Kidney capillary endothelial cell (primary cell): ENCODE results near the gene FRG1.
"Not testable (repeated sequence)": the region's sequence is repeated elsewhere in the genome, so short reads cannot be mapped to it uniquely, and the experiment has no call there.

Source experiments
- DNase-seq: peaks from one replicate; pipeline ENCODE4 v3.0.0-alpha.2; 2018; ENCODE audit warnings: low spot score

Gene FRG1

GRCh38 chr4:189940178-189941004 is at the start of gene FRG1:
Gene FRG1 (plus strand): TSS chr4:189940872. CDS start chr4:189941010, 138 bp downstream.
- peak; percentile 92 for DNase-seq

DNA sequence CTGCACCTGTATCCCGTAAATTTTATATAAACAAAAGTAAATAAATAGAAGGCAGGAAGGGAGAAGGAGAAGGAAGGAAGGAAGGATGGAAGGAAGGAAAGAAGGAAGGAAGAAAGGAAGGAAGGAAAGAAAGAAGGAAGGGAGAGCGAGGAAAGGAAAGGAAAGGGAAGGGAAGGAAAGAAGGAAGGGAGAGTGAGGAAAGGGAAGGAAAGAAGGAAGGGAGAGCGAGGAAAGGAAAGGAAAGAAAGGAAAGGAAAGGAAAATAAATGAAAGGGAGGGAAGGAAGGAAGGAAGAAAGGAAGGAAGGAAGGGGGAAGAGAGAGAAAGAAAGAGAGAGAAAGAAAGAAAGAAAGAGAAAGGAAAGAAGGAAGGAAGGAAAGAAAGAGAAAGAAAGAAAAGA is 43.0 kb upstream of the FRG1 start:
- DNase-seq, result no peak

DNA sequence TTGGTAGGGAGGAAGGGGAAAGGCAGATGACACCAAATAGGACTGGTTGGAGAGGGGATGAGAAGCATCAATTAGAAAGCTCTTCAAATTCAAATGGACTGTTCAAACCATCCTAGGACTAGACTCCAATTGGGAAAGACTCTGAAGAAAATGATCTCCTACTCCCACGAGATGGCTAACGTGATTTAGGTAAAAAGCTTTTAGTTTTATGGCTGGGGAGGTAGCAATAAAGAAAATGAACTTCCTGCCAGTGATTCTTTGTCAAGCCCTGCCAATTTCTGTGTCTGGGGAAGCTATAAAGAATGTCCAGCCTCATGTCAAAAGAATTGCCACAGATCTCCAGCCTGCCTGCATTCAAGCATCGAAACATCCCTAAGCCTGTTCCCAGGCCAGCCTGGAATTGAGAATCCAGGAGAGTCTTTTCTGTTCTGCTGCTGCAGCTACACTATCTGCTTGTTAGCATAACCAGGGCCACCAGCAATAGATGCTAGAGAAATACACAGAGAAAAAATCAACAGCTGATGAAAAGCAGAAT is 41.1 kb upstream of the FRG1 start:
- not testable (repeated sequence) for DNase-seq

DNA sequence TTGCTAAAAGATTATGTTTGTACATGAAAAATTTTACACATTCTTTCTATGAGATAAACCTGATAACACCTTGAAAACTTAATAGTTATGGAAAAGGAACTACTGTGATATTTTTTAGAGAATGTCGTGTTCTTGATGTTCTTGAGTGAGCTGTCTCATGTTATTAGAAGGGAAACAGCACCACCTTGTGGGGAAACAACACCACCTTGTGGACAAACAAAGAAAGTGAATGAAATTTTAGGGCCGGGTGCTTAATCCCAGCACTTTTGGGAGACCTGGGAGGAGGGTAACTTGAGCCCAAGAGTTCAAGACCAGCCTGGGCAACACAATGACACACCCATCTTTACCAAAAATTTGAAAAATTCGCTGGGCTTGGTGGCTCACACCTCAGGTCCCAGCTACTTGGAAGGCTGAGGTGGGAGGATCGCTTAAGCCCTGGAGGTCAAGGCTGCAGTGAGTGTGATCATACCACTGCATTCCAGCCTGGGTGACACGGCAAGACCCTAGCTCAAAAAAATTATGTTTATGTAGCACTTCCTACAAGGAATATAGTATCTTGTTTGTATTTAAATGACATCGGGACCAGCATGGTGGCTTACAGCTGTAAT is 36.1 kb upstream of the FRG1 start:
- DNase-seq, result peak; percentile 59

- DNase-seq, result no peak
These were observed 28.5 kb upstream of the FRG1 start for GRCh38 chr4:189912170-189912569.

GRCh38 chr4:189917161-189917891 is 23.3 kb upstream of the FRG1 start:
- no peak for DNase-seq

DNA sequence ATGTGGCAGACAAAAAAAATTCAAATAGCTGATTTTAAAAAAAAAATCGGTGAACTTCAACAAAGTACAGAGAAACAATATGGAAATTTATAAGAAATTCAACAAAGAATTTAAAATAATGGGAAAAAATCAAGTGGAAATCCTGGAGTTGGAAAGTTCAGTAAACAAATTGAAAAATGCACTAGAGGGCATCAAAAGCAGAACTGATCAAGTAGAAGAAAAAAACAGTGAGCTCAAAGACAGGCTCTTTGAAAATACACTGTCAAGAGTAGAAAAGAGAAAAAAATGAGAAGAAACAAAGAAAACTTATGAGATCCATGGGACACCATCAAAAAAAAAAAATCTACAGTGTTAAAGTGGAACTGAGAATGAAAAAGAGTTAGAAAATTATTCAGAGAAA is 19.6 kb upstream of the FRG1 start:
- no peak for DNase-seq

GRCh38 chr4:189926742-189927141 is 13.9 kb upstream of the FRG1 start:
- not testable (repeated sequence) for DNase-seq

DNA sequence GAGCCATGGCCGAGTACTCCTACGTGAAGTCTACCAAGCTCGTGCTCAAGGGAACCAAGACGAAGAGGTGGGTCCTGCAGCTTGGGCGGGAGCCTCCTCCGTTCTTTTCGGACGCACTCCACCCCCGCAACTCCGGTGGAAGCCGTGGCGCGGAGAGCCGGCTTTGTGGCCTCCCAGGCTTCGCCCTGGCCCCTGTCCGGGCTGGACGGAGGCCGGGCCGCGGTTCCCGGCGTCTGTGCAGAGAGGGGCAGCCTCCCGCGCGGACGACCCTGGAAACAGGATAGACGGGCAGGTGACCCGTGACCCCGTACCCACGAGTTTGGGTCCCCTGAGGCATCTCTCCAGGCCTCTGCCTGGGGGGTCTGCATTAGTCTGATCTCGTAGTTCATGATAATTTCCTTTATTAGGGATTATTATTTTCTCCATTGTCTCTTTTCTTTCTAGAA is 356 bp downstream of the FRG1 start:
- no peak for DNase-seq

GRCh38 chr4:189942412-189942811 is 1.7 kb downstream of the FRG1 start:
- not testable (repeated sequence) for DNase-seq

DNA sequence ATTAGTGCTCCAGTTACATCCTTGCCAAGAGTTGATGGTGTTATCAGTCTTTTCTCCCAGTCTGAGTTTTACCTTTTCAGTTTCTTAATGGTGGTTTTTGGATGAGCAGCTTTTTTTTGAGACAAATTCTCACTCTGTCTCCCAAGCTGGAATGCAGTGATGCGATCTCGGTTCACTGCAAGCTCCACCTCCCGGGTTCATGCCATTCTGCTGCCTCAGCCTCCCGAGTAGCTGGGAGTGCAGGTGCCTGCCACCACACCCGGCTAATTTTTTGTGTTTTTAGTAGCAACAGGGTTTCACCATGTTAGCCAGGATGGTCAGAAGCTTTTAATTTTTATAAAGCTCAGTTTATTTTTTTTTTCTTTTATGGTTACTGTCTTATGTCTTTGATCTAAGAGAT is 3.4 kb downstream of the FRG1 start:
- not testable (repeated sequence) for DNase-seq

GRCh38 chr4:189946906-189947305 is 6.2 kb downstream of the FRG1 start:
- not testable (repeated sequence) for DNase-seq

DNA sequence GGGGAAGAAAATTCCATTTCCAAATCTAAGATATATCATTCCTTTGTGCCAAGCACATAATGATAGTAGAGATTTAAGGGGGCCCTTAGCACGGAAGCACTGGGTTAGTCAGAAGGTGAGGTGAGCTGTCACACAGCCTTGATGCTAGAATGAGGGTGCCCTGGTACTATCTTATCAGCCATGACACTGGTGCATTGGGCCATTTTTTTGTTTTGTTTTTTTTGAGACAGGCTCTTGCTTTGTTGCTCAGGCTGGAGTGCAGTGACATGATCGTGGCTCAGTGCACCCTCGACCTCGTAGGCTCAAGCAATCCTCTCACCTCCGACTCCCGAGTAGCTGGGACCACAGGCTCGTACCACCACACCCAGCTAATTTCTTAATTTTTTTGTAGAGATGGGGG is 7.8 kb downstream of the FRG1 start:
- not testable (repeated sequence) for DNase-seq

GRCh38 chr4:189969291-189969690 is 28.6 kb downstream of the FRG1 start:
- not testable (repeated sequence) for DNase-seq

DNA sequence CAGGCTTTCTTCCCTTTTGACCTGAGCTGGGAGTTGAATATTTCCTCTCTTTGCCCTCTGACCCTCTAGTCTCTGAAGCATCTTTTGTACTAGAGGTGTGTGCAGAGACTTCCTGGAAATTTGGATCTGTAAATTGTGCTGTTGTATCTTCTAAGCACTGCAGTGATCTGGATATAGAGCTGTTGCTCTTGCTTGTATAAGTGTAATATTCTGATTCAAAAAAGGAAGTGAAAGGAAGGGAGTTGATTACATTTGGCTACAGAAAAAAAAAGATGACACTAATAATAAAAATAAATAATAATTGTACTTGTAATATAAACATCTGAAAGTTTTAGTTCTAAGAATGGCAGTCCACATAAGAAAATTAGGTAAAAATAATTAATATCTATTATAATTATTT is 33.0 kb downstream of the FRG1 start:
- DNase-seq, result no peak

DNA sequence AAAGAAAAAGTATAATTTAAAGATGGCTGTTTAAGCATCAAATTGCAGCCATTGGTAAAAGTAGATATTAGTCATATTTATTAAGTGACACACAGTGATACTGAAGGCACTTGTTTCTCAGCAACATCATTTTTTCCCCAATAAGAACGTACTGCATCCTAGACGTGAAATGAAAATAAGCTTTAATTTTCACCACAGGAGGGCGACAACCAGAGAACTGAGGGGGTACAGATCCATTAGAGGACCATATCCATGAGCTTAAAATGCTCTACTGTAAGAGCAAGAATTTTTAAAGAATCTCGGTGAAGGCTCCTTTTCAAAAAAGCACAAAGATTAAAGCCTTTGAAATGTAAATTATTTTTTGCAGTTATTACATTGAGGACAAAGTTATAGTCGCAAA is 33.4 kb downstream of the FRG1 start:
- no peak for DNase-seq

DNA sequence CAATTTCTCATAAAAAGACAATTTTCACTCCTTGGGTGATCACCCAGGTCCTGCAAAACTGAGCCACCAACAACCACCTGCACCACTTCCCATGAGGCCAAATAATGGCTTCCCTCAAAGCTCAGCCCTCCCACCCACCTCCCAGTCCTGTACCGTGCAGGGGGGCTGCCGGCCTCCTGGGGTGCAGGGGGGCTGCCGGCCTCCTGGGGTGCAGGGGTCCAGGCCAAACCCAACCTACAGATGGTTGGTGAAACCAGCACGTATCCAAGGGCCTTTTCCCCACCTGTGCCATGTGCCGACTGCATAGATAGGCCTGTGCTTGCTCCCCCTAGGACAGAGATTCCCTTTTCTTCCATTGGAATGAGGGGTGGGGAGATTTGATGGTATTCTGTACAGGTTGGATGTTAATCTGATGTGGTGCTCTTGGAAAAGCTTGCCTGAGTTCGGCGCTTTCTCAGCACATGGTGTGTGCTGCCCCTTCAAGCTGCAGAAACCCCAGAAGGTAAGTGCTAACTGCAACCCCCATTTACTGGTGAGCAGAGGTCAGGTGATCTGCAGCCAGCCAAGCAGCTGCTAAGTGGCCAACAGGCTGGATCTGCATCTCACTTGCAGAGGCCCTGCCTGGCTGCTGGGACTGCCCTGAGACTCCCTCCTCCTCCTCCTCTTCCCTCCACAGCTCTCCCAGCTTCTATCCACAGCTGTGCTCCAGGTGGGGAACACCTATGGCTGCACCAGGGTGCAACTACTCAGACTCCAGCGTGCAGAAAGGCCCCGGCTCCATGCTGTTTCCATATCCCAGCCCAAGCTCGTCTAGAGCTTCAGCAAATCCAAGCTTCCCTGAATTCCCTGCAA is 38.8 kb downstream of the FRG1 start:
- no peak for DNase-seq

GRCh38 chr4:189980292-189980691 is 39.6 kb downstream of the FRG1 start:
- DNase-seq, result not testable (repeated sequence)

DNA sequence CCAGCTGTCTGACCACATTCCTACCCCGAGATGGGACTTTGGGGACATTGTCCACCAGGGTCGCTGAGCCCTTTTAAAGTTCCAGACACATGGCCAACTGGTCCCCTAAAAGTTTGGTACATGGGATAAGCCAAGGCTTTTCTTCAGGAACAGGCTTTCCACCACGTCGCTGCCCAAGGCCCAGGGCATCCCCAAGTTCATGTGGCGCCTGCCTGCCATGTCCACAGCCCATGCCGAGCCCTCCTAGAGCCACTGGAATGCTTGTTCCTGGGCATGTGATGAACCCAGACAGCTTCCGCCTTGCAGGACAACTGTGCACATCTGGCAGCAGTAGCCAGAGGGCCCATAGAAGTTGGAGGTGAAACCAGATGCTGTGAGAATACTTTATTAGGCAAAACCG is 41.3 kb downstream of the FRG1 start:
- DNase-seq, result no peak

DNA sequence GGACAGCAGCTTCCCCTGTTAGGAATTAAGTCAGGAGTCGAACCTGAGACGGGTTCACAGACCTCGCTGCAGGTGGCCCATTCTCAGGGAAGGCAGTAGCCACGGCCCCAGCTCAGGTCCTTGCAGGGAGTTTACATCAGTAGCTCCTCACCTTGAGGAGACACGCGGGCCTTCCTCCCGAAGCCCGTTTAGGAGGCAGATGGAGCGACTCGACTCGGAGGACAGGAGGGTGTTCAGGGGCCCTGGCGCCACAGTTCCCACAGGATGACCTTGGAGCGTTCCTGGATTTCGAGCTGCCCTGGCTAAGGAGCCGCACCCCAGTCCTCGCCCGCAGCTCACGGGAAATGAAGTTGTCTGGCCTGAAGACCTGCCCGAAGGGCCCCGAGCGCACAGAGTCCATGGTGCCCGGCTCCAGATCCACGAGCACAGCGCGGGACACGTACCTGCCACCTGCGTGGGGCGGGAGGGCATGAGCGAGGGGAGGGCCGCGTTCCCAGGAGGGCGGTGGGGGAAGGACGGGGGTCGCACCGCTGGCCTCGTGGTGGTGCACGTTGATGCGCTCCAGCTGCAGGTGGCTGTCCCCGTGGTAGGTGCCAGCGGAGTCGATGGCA is 43.3 kb downstream of the FRG1 start:
- not testable (repeated sequence) for DNase-seq

DNA sequence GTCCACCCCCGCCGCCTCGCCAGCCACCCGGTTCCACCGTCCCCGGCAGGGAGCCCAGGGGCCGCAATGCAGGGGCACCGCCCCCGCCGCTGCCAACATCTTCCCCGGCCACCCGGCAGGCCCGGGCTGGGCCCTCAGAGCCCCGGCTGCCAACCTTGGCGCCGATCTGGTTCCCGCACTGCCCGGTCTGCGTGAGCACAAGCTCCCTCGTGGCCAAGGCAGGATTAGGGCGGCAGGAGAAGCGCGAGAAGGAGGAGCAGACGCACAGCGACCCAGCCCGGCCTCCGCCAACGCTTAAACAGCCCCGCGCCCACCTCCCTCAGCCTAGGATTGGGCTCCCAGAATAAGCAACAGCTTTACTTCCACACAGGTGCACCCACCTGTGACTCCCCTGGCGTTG is 44.0 kb downstream of the FRG1 start:
- not testable (repeated sequence) for DNase-seq
